Measurements from ENCODE around the gene SLC4A1.
A peak's percentile ranks its signal among the peaks of the same experiment; 100 is the strongest.

The SLC4A1 gene

GRCh38 chr17:44267818-44268490, at the start of gene SLC4A1:
Gene SLC4A1 (minus strand): TSS chr17:44268135. CDS start chr17:44262866, 5,269 bp downstream.
- no peak for DNase-seq (ENCODE audit: low read depth in 1 of 2, low spot score in 1 of 2)

- DNase-seq (ENCODE audit: low read depth in 1 of 2, low spot score in 1 of 2), result no peak
Measured at GRCh38 chr17:44317545-44317944, 49.6 kb upstream of the SLC4A1 start.

- no peak for DNase-seq (ENCODE audit: low read depth in 1 of 2, low spot score in 1 of 2)
Measured at GRCh38 chr17:44315760-44316731, 48.1 kb upstream of the SLC4A1 start.

GRCh38 chr17:44314869-44315661, 47.1 kb upstream of the SLC4A1 start:
- peak in 1 of 2 donors; percentile 30 for DNase-seq (ENCODE audit: low read depth in 1 of 2, low spot score in 1 of 2)

- DNase-seq (ENCODE audit: low read depth in 1 of 2, low spot score in 1 of 2), result no peak
Measured at GRCh38 chr17:44314524-44314868, 46.6 kb upstream of the SLC4A1 start.

- no peak for DNase-seq (ENCODE audit: low read depth in 1 of 2, low spot score in 1 of 2)
Measured at GRCh38 chr17:44314031-44314430, 46.1 kb upstream of the SLC4A1 start.

- DNase-seq (ENCODE audit: low read depth in 1 of 2, low spot score in 1 of 2), result no peak
Measured at GRCh38 chr17:44312396-44313104, 44.6 kb upstream of the SLC4A1 start.

- no peak for DNase-seq (ENCODE audit: low read depth in 1 of 2, low spot score in 1 of 2)
Measured at GRCh38 chr17:44311562-44312181, 43.7 kb upstream of the SLC4A1 start.

GRCh38 chr17:44310609-44311376, 42.9 kb upstream of the SLC4A1 start:
- DNase-seq (ENCODE audit: low read depth in 1 of 2, low spot score in 1 of 2), result no peak

GRCh38 chr17:44310188-44310587, 42.3 kb upstream of the SLC4A1 start:
- no peak for DNase-seq (ENCODE audit: low read depth in 1 of 2, low spot score in 1 of 2)

GRCh38 chr17:44309472-44309871, 41.5 kb upstream of the SLC4A1 start:
- no peak for DNase-seq (ENCODE audit: low read depth in 1 of 2, low spot score in 1 of 2)

- no peak for DNase-seq (ENCODE audit: low read depth in 1 of 2, low spot score in 1 of 2)
Measured at GRCh38 chr17:44308865-44309264, 40.9 kb upstream of the SLC4A1 start.

GRCh38 chr17:44308320-44308818, 40.4 kb upstream of the SLC4A1 start, which contains the start of gene RUNDC3A:
Gene RUNDC3A (plus strand): TSS chr17:44308601. CDS start chr17:44308833, 232 bp downstream.
- DNase-seq (ENCODE audit: low read depth in 1 of 2, low spot score in 1 of 2), result peak; percentile 74 to 83

- DNase-seq (ENCODE audit: low read depth in 1 of 2, low spot score in 1 of 2), result no peak
Measured at GRCh38 chr17:44307387-44308186, 39.7 kb upstream of the SLC4A1 start.

- DNase-seq (ENCODE audit: low read depth in 1 of 2, low spot score in 1 of 2), result no peak
Measured at GRCh38 chr17:44304651-44305050, 36.7 kb upstream of the SLC4A1 start.

GRCh38 chr17:44297975-44298374, 30.0 kb upstream of the SLC4A1 start:
- DNase-seq (ENCODE audit: low read depth in 1 of 2, low spot score in 1 of 2), result no peak

GRCh38 chr17:44293509-44294226, 25.7 kb upstream of the SLC4A1 start:
- DNase-seq (ENCODE audit: low read depth in 1 of 2, low spot score in 1 of 2), result no peak

- DNase-seq (ENCODE audit: low read depth in 1 of 2, low spot score in 1 of 2), result no peak
Measured at GRCh38 chr17:44287651-44288050, 19.7 kb upstream of the SLC4A1 start.
